H7 (cell line): Measurements from ENCODE around the gene PPP1R14B. TPM values are rescaled to one million over a fixed set of nuclear protein-coding genes. Genes with fewer than 3 reads are reported as not detected.

Source experiments
- DNase-seq: peaks from one replicate; pipeline ENCODE4 v3.0.0; 2012
- H3K27me3 ChIP-seq: 2 replicates; pipeline ENCODE4 v1.6.0; 2011; ENCODE audit warnings: mild to moderate bottlenecking, low read length; ENCODE audit not compliant: control insufficient read depth, insufficient read depth
- H3K36me3 ChIP-seq: replicated peaks from 2 replicates; pipeline ENCODE4 v1.5.1; 2011; ENCODE audit warnings: low read length; ENCODE audit not compliant: control insufficient read depth, insufficient read depth
- H3K4me3 ChIP-seq: 2 replicates; pipeline ENCODE4 v1.5.1; 2011; ENCODE audit warnings: low read depth, mild to moderate bottlenecking, control low read depth, low read length, moderate library complexity; ENCODE audit not compliant: insufficient read depth
- total RNA-seq: library from RNA; depleted of rRNA; stranded (reverse); fragments of >200 nt; shearing (Covaris generic); gene quantifications from 2 replicates; pipeline ENCODE4 v1.2.3, GENCODE V29; 2014

PPP1R14B gene
- total RNA-seq, 1 experiment from 2014 or later: 540 TPM

DNA sequence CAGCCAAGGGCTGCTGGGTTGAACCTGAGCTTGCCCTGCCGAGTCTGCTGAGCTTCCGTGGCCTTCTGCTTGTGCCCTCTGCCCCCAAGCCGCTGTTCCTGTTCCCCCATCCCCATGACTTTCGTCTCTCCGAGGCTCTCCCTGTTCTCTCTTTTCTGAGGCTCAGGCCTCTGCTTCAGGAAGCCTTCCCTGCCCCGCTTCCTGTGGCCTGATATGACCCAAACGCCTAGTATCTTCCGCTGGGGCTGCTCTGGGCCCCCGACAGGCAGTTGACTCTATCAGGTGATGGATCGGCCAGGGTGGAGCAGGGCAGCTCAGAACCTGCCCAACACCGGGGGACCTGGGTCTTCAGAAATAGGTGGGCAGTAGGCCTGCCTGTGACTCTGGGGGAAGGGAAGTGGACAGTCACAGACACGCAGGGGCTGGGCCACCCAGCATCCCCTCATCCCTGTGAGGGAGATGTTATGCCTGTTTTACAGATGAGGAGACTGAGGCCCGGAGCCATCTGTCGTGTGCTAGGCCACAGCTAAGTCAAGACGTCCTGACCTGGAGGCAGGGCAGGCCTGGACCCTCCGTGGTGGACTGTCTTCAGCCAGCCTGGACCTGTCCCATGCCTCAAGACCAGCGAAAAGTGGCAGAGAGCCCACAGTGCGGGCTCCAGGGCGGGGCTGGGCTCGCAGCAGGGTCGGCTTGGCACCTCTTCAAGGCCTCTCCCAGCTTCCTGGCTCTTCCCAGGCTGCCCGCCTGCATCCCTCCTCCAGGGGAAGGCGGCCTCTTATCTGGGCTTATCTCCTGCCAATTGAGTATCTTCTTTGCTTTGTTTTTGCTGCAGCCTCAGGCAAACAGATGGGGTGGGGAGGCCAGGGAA, 21.5 kb upstream of the PPP1R14B start:
- peak overlapping the region; percentile 82 for H3K4me3 ChIP-seq
- no peak for DNase-seq
- no peaks in the 10 kb centered on the region for H3K27me3 ChIP-seq
- H3K36me3 ChIP-seq: peaks cover 13% of the 10 kb centered on the region

DNA sequence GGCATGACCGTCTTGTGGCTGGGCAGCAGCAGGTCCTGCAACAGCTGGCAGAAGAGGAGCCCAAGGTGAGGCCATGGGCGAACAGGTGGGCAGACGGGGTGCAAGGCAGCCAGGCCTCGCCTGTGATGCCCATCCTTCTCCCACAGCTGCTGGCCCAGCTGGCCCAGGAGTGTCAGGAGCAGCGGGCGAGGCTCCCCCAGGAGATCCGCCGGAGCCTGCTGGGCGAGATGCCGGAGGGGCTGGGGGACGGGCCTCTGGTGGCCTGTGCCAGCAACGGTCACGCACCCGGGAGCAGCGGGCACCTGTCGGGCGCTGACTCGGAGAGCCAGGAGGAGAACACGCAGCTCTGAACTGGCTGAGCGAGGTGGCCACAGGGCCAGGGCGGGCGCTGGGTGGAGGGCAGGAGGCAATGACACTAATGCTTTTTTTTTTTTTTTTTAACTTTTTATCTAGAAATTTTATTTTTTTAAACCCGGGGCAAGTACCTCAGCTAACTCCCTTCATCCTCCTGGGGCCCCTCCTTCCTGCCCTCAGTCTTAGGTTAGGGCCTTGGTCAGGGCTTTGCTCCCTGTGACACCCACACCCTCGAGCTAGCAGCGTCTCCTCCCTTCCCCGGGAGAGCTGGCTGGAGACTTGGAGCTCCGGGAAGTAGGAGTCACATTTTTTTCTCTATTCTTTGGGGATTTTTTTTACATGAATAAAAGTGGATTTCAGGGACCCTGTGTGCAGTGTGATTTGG, 20.6 kb upstream of the PPP1R14B start:
- Histone ChIP-seq H3K4me3 (no peak overlapping the region), H3K36me3 (peaks cover 15% of the 10 kb centered on the region), H3K27me3 (no peaks in the 10 kb centered on the region)
- DNase-seq: no peak

DNA sequence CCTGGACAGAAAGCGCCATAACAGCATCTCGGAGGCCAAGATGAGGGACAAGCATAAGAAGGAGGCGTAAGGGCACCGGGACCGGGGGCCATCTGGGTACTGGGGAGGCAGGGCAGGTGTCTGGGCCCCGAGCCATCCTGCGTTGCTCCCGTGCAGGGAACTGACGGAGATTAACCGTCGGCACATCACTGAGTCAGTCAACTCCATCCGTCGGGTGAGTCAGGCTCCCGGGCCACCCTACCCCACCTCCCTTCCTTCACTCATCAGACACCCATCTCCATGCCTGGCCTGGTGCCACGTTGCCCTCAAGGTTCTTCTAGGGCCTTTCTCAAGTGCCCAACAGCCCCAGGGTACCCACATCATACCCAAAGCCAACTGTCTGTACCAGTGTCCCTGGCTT, 19.6 kb upstream of the PPP1R14B start:
- no peak for DNase-seq
- Histone ChIP-seq H3K36me3 (peaks cover 21% of the 10 kb centered on the region), H3K27me3 (no peaks in the 10 kb centered on the region), H3K4me3 (no peak overlapping the region)

DNA sequence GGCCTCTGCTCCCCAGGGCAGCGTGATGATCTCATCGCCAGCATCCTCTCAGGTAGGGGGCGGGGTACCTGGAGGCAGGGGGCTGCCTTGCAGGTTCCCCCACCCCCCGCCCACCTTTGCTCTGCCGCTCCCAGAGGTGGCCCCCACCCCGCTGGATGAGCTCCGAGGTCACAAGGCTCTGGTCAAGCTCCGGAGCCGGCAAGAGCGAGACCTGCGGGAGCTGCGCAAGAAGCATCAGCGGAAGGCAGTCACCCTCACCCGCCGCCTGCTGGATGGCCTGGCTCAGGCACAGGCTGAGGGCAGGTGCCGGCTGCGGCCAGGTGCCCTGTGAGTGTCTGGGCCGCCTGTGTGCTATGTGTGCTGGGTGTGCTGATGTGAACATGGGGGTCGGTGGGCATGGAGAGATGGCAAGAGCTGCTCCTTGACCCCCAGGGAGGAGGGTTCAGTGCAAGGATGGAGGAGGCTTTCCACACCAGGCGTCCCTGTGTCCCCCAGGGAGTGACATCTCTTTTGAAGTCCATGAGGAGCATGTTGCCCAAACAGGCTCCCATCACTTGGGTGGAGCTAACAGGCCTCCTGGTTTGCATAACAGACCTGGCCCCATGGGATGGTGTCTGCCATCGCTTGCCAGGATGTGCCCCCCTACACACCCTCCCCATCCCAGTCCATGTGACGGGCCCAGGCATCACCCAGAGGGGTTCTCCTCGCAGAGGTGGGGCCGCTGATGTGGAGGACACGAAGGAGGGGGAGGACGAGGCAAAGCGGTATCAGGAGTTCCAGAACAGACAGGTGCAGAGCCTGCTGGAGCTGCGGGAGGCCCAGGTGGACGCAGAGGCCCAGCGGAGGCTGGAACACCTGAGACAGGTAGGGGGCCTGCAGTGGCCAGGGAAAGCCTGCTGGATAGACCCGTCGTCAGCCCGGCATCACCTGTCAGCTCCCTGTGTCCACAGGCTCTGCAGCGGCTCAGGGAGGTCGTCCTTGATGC, 18.7 kb upstream of the PPP1R14B start:
- Histone ChIP-seq H3K27me3 (no peaks in the 10 kb centered on the region), H3K36me3 (peaks cover 23% of the 10 kb centered on the region), H3K4me3 (no peak overlapping the region)
- no peak for DNase-seq

DNA sequence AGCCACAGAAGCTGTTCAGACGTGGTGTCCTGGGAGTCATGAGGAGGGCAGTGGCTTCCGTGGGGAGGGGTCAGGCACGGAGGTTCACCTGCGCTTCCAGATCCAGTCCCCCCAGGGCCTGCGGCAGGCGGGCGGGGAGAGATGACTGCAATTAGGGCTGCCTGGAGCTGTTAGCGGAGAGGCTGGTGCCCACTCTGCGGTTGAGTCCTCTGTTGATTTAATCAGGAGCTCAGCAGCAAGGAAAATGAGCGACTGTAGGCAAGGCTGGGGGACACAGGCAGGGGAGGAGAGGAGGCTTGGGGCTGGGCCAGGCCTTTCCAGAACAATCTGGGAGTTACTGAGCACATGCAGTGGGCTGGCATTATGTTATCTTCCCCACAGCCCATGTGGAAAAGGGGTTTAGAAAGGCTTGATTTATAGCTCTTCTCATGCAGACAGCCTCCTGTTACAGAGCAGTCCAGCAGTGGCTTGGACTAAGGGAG, 17.7 kb upstream of the PPP1R14B start:
- Histone ChIP-seq H3K27me3 (no peaks in the 10 kb centered on the region), H3K36me3 (peaks cover 27% of the 10 kb centered on the region)
- no peak for DNase-seq

DNA sequence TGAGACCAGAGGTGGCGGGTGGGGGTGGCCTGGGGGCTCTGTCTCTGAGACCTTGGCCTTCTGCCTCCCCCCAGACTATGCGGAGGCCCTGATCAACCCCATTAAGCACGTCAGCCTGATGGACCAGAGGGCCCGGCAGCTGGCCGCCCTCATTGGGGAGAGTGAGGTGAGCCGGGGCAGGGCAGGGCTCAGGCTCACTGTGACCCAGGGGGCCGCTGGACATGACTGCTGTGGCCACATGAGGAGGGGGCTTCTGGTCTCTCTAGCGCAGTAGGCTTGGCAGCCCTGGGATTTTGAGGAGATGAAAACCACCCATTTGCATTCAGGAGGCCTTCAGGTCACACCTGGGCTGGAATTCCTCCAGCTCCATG, 17.2 kb upstream of the PPP1R14B start:
- Histone ChIP-seq H3K4me3 (no peak overlapping the region), H3K27me3 (no peaks in the 10 kb centered on the region), H3K36me3 (peaks cover 29% of the 10 kb centered on the region)
- DNase-seq: no peak

More for the DNA sequence above, 17.7 kb upstream of the PPP1R14B start:
- H3K4me3 ChIP-seq: no peak overlapping the region

DNA sequence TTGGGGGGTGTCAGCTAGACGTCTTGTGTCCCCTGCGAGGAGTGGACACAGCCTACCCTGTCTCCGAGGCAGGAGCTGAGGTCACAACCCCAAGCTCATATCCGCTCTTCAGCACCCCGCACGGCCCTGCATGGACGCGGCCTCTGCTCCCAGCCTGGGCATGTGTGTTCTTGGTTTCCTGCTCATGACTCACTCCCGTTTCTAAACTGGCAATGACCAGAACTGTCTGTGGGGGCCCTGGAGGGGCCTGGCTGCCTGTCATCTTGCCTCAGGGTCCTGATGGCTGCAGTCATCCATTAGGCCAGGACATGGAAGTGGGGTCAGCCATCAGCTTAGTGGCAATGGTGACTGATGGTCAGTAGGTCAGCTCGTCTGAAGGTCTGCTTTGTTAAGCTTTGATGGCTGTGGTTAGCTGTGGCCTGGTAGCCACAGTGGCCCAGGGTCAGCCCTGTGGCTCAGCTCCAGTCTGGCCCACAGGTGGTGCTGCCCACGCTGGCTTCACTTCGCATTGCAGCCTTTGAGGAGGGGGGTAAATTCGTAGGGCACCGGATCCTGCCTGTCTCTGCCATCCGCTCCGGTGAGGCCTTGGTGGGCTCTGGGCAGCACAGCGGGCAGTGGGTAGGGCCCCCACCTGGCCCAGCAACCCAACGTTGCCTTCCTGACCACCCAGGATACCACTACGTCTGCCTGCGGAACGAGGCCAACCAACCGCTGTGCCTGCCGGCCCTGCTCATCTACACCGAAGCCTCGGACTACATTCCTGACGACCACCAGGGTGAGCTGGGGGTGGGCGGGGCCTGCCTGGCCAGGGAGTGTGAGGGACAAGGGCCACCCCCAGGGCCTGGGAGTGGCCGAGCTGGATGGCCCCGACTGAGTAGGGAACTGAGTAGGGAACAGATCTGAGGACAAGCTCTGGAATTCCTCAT, 16.5 kb upstream of the PPP1R14B start:
- no peaks in the 10 kb centered on the region for H3K27me3 ChIP-seq
- peak; percentile 80 for DNase-seq
- H3K36me3 ChIP-seq: peaks cover 32% of the 10 kb centered on the region
- no peak overlapping the region for H3K4me3 ChIP-seq

DNA sequence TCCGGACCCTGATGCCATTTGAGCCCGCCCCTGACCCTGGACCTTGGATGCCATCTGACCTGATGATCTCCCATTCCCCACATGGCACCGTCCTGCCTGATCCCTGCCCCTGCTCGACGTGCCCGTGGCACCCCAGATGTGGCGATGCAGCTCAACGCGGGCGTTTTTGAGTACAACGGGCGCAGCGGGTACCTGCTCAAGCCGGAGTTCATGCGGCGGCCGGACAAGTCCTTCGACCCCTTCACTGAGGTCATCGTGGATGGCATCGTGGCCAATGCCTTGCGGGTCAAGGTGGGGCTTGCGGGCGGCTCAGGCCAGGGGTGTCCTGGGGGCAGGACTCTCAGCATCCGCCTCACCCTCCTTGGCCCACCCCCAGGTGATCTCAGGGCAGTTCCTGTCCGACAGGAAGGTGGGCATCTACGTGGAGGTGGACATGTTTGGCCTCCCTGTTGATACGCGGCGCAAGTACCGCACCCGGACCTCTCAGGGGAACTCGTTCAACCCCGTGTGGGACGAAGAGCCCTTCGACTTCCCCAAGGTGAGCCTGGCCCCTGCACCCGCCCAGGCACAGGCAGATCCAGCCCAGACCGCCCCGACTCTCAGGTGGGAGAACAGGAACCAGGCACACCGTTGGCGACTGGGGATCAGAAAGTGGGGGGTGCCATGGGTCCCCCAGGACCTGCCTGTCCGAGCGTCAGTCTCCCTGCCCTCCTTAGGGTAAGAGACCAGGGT, 15.7 kb upstream of the PPP1R14B start:
- Histone ChIP-seq H3K36me3 (peaks cover 34% of the 10 kb centered on the region), H3K4me3 (no peak overlapping the region), H3K27me3 (no peaks in the 10 kb centered on the region)
- no peak for DNase-seq

DNA sequence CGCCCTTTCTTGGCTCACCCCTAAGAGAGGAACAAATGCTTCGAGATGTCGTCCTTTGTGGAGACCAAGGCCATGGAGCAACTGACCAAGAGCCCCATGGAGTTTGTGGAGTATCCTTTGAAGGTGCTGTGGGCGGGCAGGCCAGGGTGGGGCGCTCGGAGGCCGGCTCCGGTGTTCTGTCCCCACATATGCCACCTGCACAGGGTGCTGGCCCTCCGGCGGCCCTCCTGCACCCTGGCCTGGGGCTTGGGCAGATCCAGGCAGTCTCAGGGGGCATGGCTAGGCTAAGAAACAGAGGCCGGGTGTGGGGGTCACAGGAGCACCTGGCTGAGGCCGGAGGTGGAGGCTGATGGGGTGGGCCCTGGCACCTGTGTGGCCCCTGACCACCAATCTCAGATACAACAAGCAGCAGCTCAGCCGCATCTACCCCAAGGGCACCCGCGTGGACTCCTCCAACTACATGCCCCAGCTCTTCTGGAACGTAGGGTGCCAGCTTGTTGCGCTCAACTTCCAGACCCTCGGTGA, 14.9 kb upstream of the PPP1R14B start:
- Histone ChIP-seq H3K4me3 (no peak overlapping the region), H3K36me3 (peaks cover 35% of the 10 kb centered on the region), H3K27me3 (no peaks in the 10 kb centered on the region)
- DNase-seq: no peak

DNA sequence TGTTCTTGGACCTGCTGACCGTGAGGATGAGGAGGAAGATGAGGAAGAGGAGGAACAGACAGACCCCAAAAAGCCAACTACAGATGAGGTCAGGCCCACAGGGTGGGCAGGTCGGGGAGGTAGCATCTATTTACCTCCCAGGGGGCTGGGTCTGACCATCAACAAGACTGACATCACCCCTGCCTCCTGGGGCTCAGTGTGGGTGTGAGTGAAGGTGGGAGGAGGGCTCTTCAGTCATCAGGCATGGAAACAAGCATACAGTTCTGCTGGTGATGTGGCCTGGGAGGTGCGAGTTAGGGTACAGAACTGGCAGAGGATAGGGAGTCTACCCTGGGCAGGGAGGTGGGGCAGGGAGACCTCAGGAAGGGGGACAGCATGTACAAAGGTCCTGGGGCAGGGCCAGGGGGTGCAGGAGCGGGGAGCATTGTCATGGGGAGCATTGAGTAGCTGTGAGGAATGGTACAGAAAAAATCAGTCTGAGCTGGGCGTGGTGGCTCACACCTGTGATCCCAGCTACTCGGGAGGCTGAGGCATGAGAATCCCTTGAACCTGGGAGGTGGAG, 13.5 kb upstream of the PPP1R14B start:
- peaks cover 35% of the 10 kb centered on the region for H3K36me3 ChIP-seq
- no peak for DNase-seq
- no peak overlapping the region for H3K4me3 ChIP-seq
- H3K27me3 ChIP-seq: no peaks in the 10 kb centered on the region

DNA sequence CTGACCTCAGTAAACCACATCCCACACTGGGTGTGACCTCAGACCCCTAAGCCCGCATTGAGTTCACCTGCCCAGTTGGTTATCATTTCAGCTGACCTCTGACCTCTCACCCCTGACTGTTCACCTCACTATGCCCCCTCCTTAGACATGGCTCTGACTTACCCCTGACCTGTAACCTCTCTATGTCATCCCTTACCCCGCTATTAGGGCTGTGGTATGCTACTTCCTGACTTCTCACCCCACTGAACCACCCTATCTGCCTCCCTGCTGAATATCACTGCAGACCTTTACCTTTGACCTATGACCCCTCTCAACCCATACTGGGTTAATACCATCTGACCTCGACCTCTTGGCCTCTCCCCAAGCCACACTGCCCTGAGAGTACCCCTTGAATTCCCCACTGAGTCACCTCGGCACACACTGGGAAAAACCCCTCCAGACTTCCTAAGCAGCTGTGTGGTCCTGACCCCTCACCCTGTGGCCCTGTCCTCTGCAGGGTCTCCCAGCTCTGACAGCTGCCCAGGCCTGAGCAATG, 12.9 kb upstream of the PPP1R14B start:
- Histone ChIP-seq H3K36me3 (peaks cover 33% of the 10 kb centered on the region), H3K4me3 (no peak overlapping the region), H3K27me3 (no peaks in the 10 kb centered on the region)
- DNase-seq: no peak

DNA sequence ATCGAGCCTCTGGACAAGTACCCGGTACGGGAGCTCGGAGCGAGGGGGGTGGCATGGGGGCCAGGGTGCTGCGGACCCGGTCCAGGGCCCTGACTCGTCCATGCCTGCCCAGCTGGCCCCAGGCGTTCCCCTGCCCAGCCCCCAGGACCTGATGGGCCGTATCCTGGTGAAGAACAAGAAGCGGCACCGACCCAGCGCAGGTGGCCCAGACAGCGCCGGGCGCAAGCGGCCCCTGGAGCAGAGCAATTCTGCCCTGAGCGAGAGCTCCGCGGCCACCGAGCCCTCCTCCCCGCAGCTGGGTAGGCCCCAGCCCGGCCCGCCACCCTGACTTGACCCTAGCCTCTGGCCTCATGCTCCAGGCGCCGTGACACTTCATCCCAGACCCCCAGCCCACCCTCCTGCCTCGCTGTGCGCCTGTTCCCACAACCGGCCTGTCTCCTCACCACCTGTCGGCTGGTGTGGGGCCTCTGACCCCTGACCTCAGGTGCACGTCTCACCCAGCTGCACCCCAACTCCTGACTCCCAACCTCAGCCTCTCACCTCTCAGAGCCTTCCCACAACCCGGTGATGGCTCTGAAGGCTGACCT, 12.3 kb upstream of the PPP1R14B start:
- Histone ChIP-seq H3K36me3 (peaks cover 32% of the 10 kb centered on the region), H3K27me3 (no peaks in the 10 kb centered on the region), H3K4me3 (no peak overlapping the region)
- no peak for DNase-seq
